Endodermal cell (in vitro differentiated cells): ENCODE measurements around the gene HLCS. TPM values are rescaled to one million over a fixed set of nuclear protein-coding genes. Genes with fewer than 3 reads are reported as not detected.

Experiments
- DNase-seq: peaks from one replicate; pipeline ENCODE4 v3.0.0-alpha.2; 2017
- H3K27ac ChIP-seq: 2 replicates; pipeline ENCODE4 v1.5.1; 2013; ENCODE audit warnings: mild to moderate bottlenecking, low read depth, low read length, moderate library complexity
- H3K27me3 ChIP-seq: 2 replicates; pipeline ENCODE4 v1.6.1; 2013; ENCODE audit warnings: mild to moderate bottlenecking, low read length, moderate library complexity; ENCODE audit not compliant: insufficient read depth, control insufficient read depth, poor library complexity, severe bottlenecking
- H3K36me3 ChIP-seq: 2 replicates; pipeline ENCODE4 v1.7.0; 2013; ENCODE audit warnings: mild to moderate bottlenecking, low read length, moderate library complexity; ENCODE audit not compliant: control insufficient read depth, insufficient read depth
- H3K4me1 ChIP-seq: one replicate; pipeline ENCODE4 v1.7.0; 2013; ENCODE audit warnings: low read length; ENCODE audit not compliant: control insufficient read depth, insufficient read depth
- H3K4me3 ChIP-seq: 2 replicates; pipeline ENCODE4 v1.5.1; 2013; ENCODE audit warnings: mild to moderate bottlenecking, low read length, moderate library complexity
- H3K9ac ChIP-seq: 2 replicates; pipeline ENCODE4 v1.6.1; 2013; ENCODE audit warnings: mild to moderate bottlenecking, low read length, moderate library complexity; ENCODE audit not compliant: poor library complexity, severe bottlenecking; ENCODE audit errors: extremely low read depth
- H3K9me3 ChIP-seq: 2 replicates; pipeline ENCODE4 v1.6.1; 2013; ENCODE audit warnings: mild to moderate bottlenecking, low read length, moderate library complexity; ENCODE audit not compliant: control insufficient read depth
- H3K27ac Mint-ChIP-seq: 2 replicates; pipeline ENCODE4 v1.8.0; 2020; ENCODE audit warnings: mixed read lengths
- H3K27me3 Mint-ChIP-seq: 2 replicates; pipeline ENCODE4 v1.8.0; 2021; ENCODE audit warnings: mild to moderate bottlenecking, mixed read lengths; ENCODE audit not compliant: insufficient read depth
- H3K36me3 Mint-ChIP-seq: 2 replicates; pipeline ENCODE4 v1.8.0; 2020; ENCODE audit warnings: low read depth, mixed read lengths
- H3K4me1 Mint-ChIP-seq: 2 replicates; pipeline ENCODE4 v1.8.0; 2020; ENCODE audit warnings: mixed read lengths
- H3K4me3 Mint-ChIP-seq: 2 replicates; pipeline ENCODE4 v1.8.0; 2020; ENCODE audit warnings: mild to moderate bottlenecking, moderate library complexity, mixed read lengths
- H3K9me3 Mint-ChIP-seq: 2 replicates; pipeline ENCODE4 v1.8.0; 2020; ENCODE audit warnings: mild to moderate bottlenecking, mixed read lengths
- CTCF ChIP-seq: fragments of 200-600 bp; sonication (generic); conservative IDR thresholded peaks from 2 replicates; pipeline ENCODE4 v1.5.0; 2021; ENCODE audit warnings: antibody characterized with exemption, mild to moderate bottlenecking
- WGBS, 2 experiments: methylation state at CpG; one replicate each; pipeline versions ENCODE4 v1.1.5 to v1.1.7; 2013; ENCODE audit warnings: missing lambda C conversion rate in 2 of 2, mixed read lengths in 1 of 2; ENCODE audit not compliant: insufficient coverage in 1 of 2, insufficient read length in 1 of 2; 5-methylcytosine and 5-hydroxymethylcytosine counted together
- total RNA-seq, 2 donors: library from RNA; stranded (reverse); fragmentation: NEBNext Ultra II Directional in 1 of 2; extraction: Animal tissue kit (Norgen Biotek cat#: 25700) in 1 of 2; gene quantifications; 2 replicates in 1 of 2; 3 replicates in 1 of 2; pipeline ENCODE4 v1.2.1, GENCODE V29; 2021

HLCS gene
- total RNA-seq, 2 donors from 2014 or later = 25.0 to 30.1 TPM

GRCh38 chr21:36922861-36923260, 43.6 kb downstream of the HLCS start:
- WGBS, 2 experiments = 93 to 95% methylated on average over 18 of the region's 18 CpGs

GRCh38 chr21:36918291-36918690, 48.2 kb downstream of the HLCS start:
- Mint-ChIP-seq H3K27me3 (no peaks in the 10 kb centered on the region), H3K4me3 (no peak overlapping the region), H3K4me1 (peaks cover 16% of the 10 kb centered on the region), H3K9me3 (no peaks in the 10 kb centered on the region), H3K36me3 (no peaks in the 10 kb centered on the region), H3K27ac (no peak overlapping the region)
- 89 to 96% methylated on average over 3 to 4 of the region's 4 CpGs for WGBS, 2 experiments
- no peak overlapping the region for H3K4me3 ChIP-seq
- H3K27ac ChIP-seq = no peak overlapping the region
- no peak overlapping the region for H3K9ac ChIP-seq
- no peak for TF ChIP-seq CTCF
- no peaks in the 10 kb centered on the region for H3K27me3 ChIP-seq
- no peak for DNase-seq
- H3K36me3 ChIP-seq = no peaks in the 10 kb centered on the region
- H3K9me3 ChIP-seq = no peaks in the 10 kb centered on the region
- H3K4me1 ChIP-seq = peaks cover 3% of the 10 kb centered on the region

More at GRCh38 chr21:36922861-36923260, 43.6 kb downstream of the HLCS start:
- Histone ChIP-seq H3K9me3 (no peaks in the 10 kb centered on the region), H3K4me1 (no peaks in the 10 kb centered on the region), H3K4me3 (no peak overlapping the region), H3K9ac (no peak overlapping the region), H3K27ac (no peak overlapping the region), H3K36me3 (no peaks in the 10 kb centered on the region), H3K27me3 (no peaks in the 10 kb centered on the region)
- TF ChIP-seq CTCF = no peak
- no peak for DNase-seq
- no peaks in the 10 kb centered on the region for H3K9me3 Mint-ChIP-seq
- H3K36me3 Mint-ChIP-seq = peaks cover 9% of the 10 kb centered on the region
- peaks cover 6% of the 10 kb centered on the region for H3K4me1 Mint-ChIP-seq
- H3K27ac Mint-ChIP-seq = no peak overlapping the region
- H3K4me3 Mint-ChIP-seq = no peak overlapping the region
- H3K27me3 Mint-ChIP-seq = no peaks in the 10 kb centered on the region

GRCh38 chr21:36917471-36918158, 48.9 kb downstream of the HLCS start:
- H3K4me1 ChIP-seq = peaks cover 3% of the 10 kb centered on the region
- Mint-ChIP-seq H3K27me3 (no peaks in the 10 kb centered on the region), H3K4me3 (no peak overlapping the region), H3K9me3 (no peaks in the 10 kb centered on the region), H3K4me1 (peaks cover 16% of the 10 kb centered on the region), H3K36me3 (no peaks in the 10 kb centered on the region), H3K27ac (no peak overlapping the region)
- peak; percentile 81 for TF ChIP-seq CTCF
- H3K4me3 ChIP-seq = no peak overlapping the region
- H3K36me3 ChIP-seq = no peaks in the 10 kb centered on the region
- H3K9ac ChIP-seq = no peak overlapping the region
- no peaks in the 10 kb centered on the region for H3K27me3 ChIP-seq
- 46% methylated on average over 7 to 8 of the region's 8 CpGs for WGBS, 2 experiments
- DNase-seq = peak; percentile 81
- no peaks in the 10 kb centered on the region for H3K9me3 ChIP-seq
- H3K27ac ChIP-seq = no peak overlapping the region
